GM21825 (cell line): Measurements from ENCODE around the gene ZBTB4.
"Not testable (repeated sequence)": the region's sequence is repeated elsewhere in the genome, so short reads cannot be mapped to it uniquely, and the experiment has no call there.

ENCODE experiments used
- ATAC-seq: cut with Tn5 transposase; IDR thresholded peaks from one replicate; pipeline ENCODE4 v1.9.1; 2021; ENCODE audit warnings: mild to moderate bottlenecking, moderate library complexity; ENCODE audit not compliant: unreplicated experiment

Gene ZBTB4

DNA sequence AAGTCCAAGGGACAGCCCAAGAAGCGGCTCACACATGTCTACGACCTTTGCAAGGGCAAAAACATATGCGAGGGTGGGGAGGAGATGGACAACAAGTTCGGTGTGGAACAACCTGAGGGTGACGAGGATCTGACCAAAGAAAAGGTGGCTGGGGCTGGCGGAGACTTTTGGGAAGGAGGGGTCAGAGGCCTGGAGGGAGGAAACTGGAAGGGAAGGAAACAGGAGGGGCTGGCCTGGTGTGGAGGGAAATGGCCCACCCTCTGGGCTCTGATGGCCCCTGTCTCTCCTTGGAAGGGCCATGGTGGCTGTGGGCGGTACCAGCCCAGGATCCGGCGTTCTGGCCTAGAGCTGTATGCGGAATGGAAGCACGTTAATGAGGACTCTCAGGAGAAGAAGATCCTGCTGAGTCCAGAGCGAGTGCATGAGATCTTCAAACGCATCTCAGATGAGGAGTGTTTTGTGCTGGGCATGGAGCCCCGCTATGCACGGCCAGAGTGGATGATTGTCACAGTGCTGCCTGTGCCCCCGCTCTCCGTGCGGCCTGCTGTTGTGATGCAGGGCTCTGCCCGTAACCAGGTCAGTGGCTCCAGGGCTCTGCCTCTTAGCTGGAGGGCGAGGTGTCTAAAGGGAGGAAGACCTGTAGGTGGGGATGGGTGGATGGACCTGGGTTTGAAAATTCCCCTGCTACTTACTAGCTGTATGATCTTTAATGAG lies 17.2 kb upstream of the ZBTB4 start:
- no peak for ATAC-seq

- ATAC-seq, result no peak
These were observed 16.5 kb upstream of the ZBTB4 start for GRCh38 chr17:7495906-7496434.

DNA sequence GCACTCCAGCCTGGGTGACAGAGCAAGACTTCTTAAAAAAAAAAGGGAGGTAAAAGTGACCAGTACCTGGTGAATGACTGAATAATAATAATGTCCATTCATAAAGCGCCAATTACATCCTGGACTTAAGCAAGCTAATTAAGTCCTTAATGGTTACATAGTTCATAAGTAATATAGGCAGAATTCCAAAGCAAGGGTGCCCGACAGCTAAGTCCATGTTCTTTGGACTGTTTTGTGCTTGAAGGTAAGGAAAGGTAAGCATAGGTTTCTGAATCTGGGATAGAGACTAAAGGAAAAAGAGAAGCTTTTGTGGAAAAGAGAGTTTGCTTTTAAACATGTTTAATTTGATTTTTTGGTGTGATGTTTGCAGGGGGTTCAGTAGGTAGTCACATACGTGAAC lies 14.5 kb upstream of the ZBTB4 start:
- ATAC-seq, result no peak

DNA sequence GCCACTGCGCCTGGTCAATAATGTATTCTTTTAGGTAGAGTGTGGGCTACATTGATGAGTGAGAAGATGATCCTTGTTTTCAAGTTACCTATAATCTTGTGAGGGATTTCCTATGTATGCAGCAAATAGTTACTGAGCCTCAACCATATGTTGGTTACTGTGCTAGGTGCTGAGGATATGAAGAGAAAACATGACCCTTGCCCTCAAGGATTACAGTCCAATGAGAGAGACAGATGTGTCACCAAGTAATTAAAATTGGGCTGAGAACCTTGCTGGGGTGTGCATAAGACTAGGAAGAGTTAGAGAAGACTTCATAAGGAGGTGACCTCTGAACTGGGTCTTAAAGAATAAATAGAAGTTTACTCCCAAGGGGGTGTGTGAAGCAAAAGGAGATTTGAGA lies 12.2 kb upstream of the ZBTB4 start:
- no peak for ATAC-seq

- ATAC-seq, result no peak
These were observed 10.7 kb upstream of the ZBTB4 start for GRCh38 chr17:7490144-7490543.

- ATAC-seq, result no peak
These were observed 6.8 kb upstream of the ZBTB4 start for GRCh38 chr17:7486181-7486580.

GRCh38 chr17:7484919-7485377 lies 5.5 kb upstream of the ZBTB4 start:
- no peak for ATAC-seq

- peak; percentile 62 for ATAC-seq
These were observed 4.9 kb upstream of the ZBTB4 start, which contains the start of gene POLR2A for GRCh38 chr17:7484067-7484918. Gene POLR2A (plus strand): TSS chr17:7484366.

GRCh38 chr17:7483255-7484066 lies 4.0 kb upstream of the ZBTB4 start:
- peak; percentile 29 for ATAC-seq

DNA sequence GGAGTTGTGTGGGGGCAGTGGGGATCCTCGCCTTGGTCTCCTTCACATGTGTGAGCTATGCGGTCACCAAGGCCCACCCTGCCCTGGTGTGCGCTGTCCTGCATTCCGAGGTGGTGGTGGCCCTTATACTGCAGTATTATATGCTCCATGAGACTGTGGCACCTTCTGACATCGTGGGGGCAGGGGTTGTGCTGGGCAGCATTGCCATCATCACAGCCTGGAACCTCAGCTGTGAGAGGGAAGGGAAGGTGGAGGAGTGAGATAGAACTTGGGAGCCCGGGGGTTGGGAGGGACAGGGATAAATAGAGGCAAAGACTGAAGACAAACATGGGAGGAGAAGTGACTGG lies 3.3 kb upstream of the ZBTB4 start:
- not testable (repeated sequence) for ATAC-seq

DNA sequence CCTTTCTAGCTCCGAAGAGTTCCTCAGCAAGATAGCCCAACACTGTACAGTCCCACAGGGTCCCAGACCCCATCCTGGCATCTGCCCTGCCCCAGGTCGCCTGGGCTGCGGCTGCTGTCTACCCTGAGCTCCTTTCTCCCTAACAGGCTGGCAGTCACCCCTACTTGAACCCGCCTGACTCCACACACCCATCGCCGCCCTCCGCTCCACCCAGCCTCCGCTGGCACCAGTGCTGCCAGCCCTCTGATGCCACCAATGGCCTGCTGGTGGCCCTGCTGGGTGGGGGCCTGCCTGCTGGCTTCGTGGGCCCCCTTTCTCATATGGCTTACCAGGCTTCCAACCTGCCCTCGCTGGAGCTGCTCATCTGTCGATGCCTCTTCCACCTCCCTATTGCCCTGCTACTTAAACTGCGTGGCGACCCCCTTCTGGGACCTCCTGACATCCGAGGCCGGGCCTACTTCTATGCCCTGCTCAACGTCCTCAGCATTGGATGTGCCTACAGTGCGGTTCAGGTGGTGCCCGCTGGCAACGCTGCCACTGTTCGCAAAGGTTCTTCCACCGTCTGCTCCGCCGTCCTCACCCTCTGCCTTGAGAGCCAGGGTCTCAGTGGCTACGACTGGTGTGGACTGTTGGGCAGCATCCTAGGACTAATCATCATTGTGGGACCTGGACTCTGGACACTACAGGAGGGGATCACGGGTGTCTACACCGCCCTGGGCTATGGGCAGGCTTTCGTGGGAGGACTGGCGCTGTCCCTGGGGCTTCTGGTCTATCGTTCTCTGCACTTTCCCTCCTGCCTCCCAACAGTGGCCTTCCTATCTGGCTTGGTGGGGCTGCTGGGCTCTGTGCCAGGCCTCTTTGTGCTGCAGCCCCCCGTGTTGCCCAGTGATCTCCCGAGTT lies 2.7 kb upstream of the ZBTB4 start:
- not testable (repeated sequence) for ATAC-seq

DNA sequence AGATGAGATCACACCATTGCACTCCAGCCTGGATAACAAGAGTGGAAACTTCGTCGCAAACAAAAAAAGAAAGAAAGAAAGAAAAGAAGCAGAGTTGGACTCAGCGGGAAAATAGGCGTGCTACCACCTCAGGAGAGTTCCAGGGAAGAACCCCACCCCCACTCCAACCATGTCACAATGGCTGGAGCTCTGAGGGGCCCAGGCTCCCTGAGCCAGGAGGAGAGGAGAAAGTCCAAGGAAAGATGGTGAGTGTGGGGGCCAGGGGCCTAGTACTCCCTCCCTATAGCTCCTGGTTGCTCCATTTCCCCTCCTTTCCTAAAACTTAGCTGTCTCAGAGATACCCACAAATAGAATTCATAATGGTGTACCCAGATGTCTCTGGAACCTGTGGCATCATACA lies 1.8 kb upstream of the ZBTB4 start, which contains the start of gene SLC35G6:
Gene SLC35G6 (plus strand): TSS at position 172 of the 400 bp plus-strand sequence. CDS start 71 bp downstream, at position 243.
- not testable (repeated sequence) for ATAC-seq

GRCh38 chr17:7480089-7480384 lies 606 bp upstream of the ZBTB4 start:
- no peak for ATAC-seq

DNA sequence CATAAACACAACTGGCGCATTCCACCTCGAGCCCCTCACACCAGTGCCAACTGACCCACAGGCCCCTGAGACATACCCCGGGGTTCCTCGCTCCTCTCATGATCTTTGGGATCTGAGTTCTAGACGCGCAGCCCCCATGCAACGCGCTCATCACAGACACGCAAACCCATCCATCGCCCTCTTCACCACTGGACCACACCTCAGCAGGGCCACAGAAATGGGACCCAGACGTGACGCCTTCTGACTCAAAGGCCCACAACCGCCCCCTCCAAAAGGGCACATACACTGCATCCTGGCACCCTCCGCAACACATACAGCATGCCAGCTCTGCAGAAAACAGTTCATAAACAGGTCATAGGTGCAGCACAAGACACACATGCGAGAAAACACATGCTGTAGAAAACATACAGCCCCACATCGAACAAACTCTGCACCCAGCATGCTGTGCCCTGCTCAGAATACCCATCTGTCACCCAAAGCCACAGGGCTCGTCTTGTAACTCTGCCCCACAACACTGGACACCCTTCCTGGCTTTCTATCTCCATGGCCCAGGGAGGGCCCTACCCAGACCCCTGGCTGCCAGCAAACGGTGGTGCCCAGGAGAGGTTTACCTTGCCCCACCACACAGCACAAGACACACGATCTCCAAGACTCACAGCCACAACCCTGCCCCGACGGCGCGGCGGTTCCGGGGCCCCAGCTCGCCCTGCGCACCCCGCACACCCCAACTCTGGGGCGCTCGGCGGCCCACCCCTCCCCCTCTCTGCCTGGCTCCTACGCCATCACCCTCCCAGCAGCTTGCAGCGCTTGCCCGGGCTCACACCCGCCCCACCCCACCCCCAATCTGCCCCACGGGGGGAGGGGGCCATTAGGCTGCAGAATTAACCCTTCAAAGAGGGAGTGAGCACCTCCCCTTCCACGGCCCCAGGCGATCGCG lies 887 bp downstream of the ZBTB4 start:
- ATAC-seq, result no peak

GRCh38 chr17:7477392-7478275 lies 1.8 kb downstream of the ZBTB4 start:
- no peak for ATAC-seq

DNA sequence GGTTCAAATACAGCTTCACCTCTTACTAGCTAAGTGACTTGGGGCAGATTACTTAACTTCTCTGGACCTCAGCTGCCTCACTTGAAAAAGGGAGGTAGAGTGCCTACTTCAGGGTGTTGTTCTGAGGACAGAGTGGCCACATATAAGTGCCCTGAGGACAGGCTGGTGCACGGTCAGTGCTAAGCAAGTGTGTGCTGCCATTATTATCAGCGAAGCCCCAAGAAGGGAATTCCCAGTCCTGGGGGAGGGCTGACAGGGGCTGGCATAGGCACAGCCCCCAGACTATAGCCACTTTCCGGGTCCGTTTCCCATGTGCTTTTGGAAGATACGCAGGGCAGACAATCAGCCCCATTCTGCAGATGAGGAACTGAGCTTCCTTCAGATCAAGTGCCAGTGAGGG lies 2.5 kb downstream of the ZBTB4 start:
- ATAC-seq, result no peak

DNA sequence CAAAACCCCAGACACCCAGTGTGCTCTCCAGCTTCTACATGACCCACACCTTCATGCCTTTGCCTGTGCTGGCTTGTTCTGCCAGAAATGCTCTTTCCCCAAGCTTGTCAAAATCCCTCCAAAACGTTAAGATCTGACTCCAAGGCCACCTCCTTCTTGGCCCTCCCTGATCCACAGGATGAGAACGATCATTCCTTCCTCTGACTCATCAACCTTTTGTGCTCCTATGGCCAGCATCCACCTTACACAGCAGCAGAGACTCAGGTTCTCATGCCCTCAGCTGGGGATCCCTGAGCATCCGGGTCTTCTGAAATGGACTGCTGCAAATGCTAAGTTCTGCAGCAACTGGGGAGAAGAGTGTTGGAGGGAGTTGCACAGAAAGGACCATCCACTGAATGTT lies 2.9 kb downstream of the ZBTB4 start:
- no peak for ATAC-seq
